Keratinocyte (primary cell): Measurements from ENCODE around the gene AGRN. TPM values are rescaled to one million over a fixed set of nuclear protein-coding genes. Genes with fewer than 3 reads are reported as not detected.

ENCODE experiments used
- DNase-seq: peaks from one replicate; pipeline ENCODE4 v3.0.0-alpha.2; 2011; ENCODE audit warnings: low read depth, missing footprints, low spot score
- FAIRE-seq: peaks from 2 replicates; lab custom pipeline; 2011; peaks lifted over from hg19 to GRCh38; lab: Jason Lieb, UNC
- H2AFZ ChIP-seq: 2 replicates; pipeline ENCODE4 v1.6.0; 2012; ENCODE audit warnings: low read length, control low read depth, inconsistent platforms; ENCODE audit not compliant: control insufficient read depth
- H3K27ac ChIP-seq: 2 replicates; pipeline ENCODE4 v1.5.1; 2011; ENCODE audit warnings: low read length; ENCODE audit not compliant: control insufficient read depth, insufficient read depth
- H3K27me3 ChIP-seq: 3 replicates; pipeline ENCODE4 v1.6.0; 2011; ENCODE audit warnings: low read length; ENCODE audit not compliant: control insufficient read depth, insufficient read depth; ENCODE audit errors: extremely low read depth
- H3K36me3 ChIP-seq, 2 experiments: 2 replicates in 1 of 2; 3 replicates in 1 of 2; pipeline ENCODE4 v1.5.1; 2011; ENCODE audit warnings: low read length in 2 of 2, mild to moderate bottlenecking in 1 of 2; ENCODE audit not compliant: control insufficient read depth in 2 of 2, insufficient read depth in 2 of 2; ENCODE audit errors: extremely low read depth in 1 of 2
- H3K4me1 ChIP-seq: 3 replicates; pipeline ENCODE4 v1.5.1; 2011; ENCODE audit warnings: low read length; ENCODE audit not compliant: control insufficient read depth, insufficient read depth; ENCODE audit errors: extremely low read depth
- H3K4me2 ChIP-seq: 3 replicates; pipeline ENCODE4 v1.6.0; 2011; ENCODE audit warnings: low read depth, low read length; ENCODE audit not compliant: control insufficient read depth, insufficient read depth; ENCODE audit errors: extremely low read depth
- H3K4me3 ChIP-seq, 3 experiments: fragments of 200-600 bp in 1 of 3; sonication (generic) in 1 of 3; 2 replicates in 2 of 3; 3 replicates in 1 of 3; pipeline ENCODE4 v1.5.1; 2011 to 2016; ENCODE audit warnings: low read length in 3 of 3, mild to moderate bottlenecking in 3 of 3, control low read depth in 2 of 3, inconsistent platforms in 1 of 3, low read depth in 1 of 3, mixed read lengths in 1 of 3, mixed run types in 1 of 3, moderate library complexity in 1 of 3; ENCODE audit not compliant: control insufficient read depth in 2 of 3, insufficient read depth in 2 of 3; ENCODE audit errors: extremely low read depth in 1 of 3
- H3K79me2 ChIP-seq: 2 replicates; pipeline ENCODE4 v1.6.0; 2012; ENCODE audit warnings: low read length; ENCODE audit not compliant: control insufficient read depth, insufficient read depth
- H3K9ac ChIP-seq: 3 replicates; pipeline ENCODE4 v1.6.0; 2011; ENCODE audit warnings: low read length; ENCODE audit not compliant: control insufficient read depth, insufficient read depth; ENCODE audit errors: extremely low read depth
- H3K9me1 ChIP-seq: 3 replicates; pipeline ENCODE4 v1.6.0; 2011; ENCODE audit warnings: low read length; ENCODE audit not compliant: control insufficient read depth, insufficient read depth; ENCODE audit errors: extremely low read depth
- H3K9me3 ChIP-seq: 2 replicates; pipeline ENCODE4 v1.5.1; 2012; ENCODE audit warnings: low read depth, low read length; ENCODE audit not compliant: control insufficient read depth
- H4K20me1 ChIP-seq: 3 replicates; pipeline ENCODE4 v1.6.0; 2011; ENCODE audit warnings: low read length; ENCODE audit not compliant: control insufficient read depth, insufficient read depth; ENCODE audit errors: extremely low read depth
- CTCF ChIP-seq, 3 experiments: IDR thresholded peaks in 1 of 3; conservative IDR thresholded peaks in 1 of 3; optimal IDR thresholded peaks in 1 of 3; 2 replicates in 2 of 3; 3 replicates in 1 of 3; pipeline versions ENCODE3 to v1.5.1; 2011; ENCODE audit warnings: low read length in 3 of 3, mild to moderate bottlenecking in 3 of 3, moderate library complexity in 2 of 3, control low read depth in 1 of 3, inconsistent platforms in 1 of 3; ENCODE audit not compliant: insufficient read depth in 2 of 3; ENCODE audit errors: extremely low read depth in 1 of 3
- EZH2 ChIP-seq: IDR thresholded peaks from one replicate; pipeline ENCODE4 v1.6.1; 2012; ENCODE audit warnings: inconsistent platforms, mild to moderate bottlenecking, low read length, moderate library complexity
- dilution Hi-C: fragments of 300-500 bp; cut with MboI; formaldehyde crosslinking; loops from one replicate; pipeline ENCODE4 v1.7.0; 2020; ENCODE audit warnings: low sequenced_read_pairs; ENCODE audit not compliant: extremely low pct_ligation_motif_present
- polyA plus RNA-seq, 5 experiments: library from polyadenylated mRNA; depleted of rRNA in 3 of 5; stranded (reverse) in 3 of 5; stranded (forward) in 1 of 5; unstranded in 1 of 5; fragments of >200 nt; gene quantifications; 1 replicate in 1 of 5; 2 replicates in 3 of 5; 3 replicates in 1 of 5; pipeline versions ENCODE4 v1.2.1 to v1.2.3, GENCODE V29; 2011 to 2012; ENCODE audit warnings: missing spikeins in 2 of 5, low read depth in 1 of 5, low replicate concordance in 1 of 5

AGRN gene
- polyA plus RNA-seq, 1 donor (not counting 4 experiments of a cell fraction or from before 2014, with no cell fraction given): 72.4 TPM

DNA sequence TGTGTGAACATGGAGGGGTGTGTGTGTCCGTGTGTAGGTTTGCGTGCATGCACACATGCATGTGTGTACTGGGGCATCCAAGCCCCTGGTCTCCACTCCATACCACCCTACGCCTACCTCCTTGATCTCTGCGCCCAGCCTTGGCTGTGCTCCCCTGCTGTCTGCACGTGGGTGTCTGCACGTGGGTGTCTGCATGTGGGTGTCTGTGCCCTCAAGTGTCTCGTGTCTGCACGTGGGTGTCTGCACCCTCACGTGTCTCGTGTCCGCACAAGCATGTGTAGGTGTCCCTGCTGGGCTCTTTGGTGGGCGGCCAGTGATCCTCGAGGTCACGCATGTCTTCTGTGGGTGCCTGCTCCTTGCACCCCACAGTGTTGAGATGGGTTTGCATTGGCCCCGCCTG, 33.1 kb downstream of the AGRN start:
- no peak overlapping the region for H3K4me3 ChIP-seq
- H3K9ac ChIP-seq: no peak overlapping the region
- no peak overlapping the region for H3K27ac ChIP-seq
- no peak for TF ChIP-seq EZH2
- no peaks in the 10 kb centered on the region for H3K9me3 ChIP-seq
- H2AFZ ChIP-seq: no peak overlapping the region
- no peak overlapping the region for H3K4me2 ChIP-seq
- no peak for DNase-seq
- no peaks in the 10 kb centered on the region for H3K4me1 ChIP-seq
- no peaks in the 10 kb centered on the region for H3K9me1 ChIP-seq
- no peaks in the 10 kb centered on the region for H3K27me3 ChIP-seq
- H3K36me3 ChIP-seq: peaks cover 36 to 40% of the 10 kb centered on the region in 2 experiments
- dilution Hi-C loops: no loop called here
- peaks cover 28% of the 10 kb centered on the region for H4K20me1 ChIP-seq
- FAIRE-seq: no peak
- H3K79me2 ChIP-seq: no peaks in the 10 kb centered on the region

- Histone ChIP-seq H3K36me3 (peaks cover 36 to 39% of the 10 kb centered on the region in 2 experiments), H3K4me3 (no peak overlapping the region), H3K9me3 (no peaks in the 10 kb centered on the region), H3K4me2 (no peak overlapping the region), H3K27ac (no peak overlapping the region), H3K4me1 (peaks cover under 1% of the 10 kb centered on the region), H2AFZ (no peak overlapping the region), H4K20me1 (peaks cover 28% of the 10 kb centered on the region), H3K79me2 (no peaks in the 10 kb centered on the region), H3K9me1 (no peaks in the 10 kb centered on the region), H3K9ac (no peak overlapping the region), H3K27me3 (no peaks in the 10 kb centered on the region)
- DNase-seq: no peak
- dilution Hi-C loops: no loop called here
- TF ChIP-seq CTCF (optimal IDR thresholded peaks at IDR 0.05 in 1 of 3, IDR thresholded peaks at IDR 0.05 in 1 of 3, conservative IDR thresholded peaks at IDR 0.05 in 1 of 3; ENCODE audit: extremely low read depth in 1 of 3, insufficient read depth in 2 of 3, low read length in 3 of 3) (no peak), EZH2 (no peak)
- FAIRE-seq: no peak
Observed at GRCh38 chr1:1053682-1054081, 33.8 kb downstream of the AGRN start.

GRCh38 chr1:1054099-1054700, 34.3 kb downstream of the AGRN start:
- H3K79me2 ChIP-seq: no peaks in the 10 kb centered on the region
- no peak overlapping the region for H3K4me2 ChIP-seq
- peaks cover 2% of the 10 kb centered on the region for H3K4me1 ChIP-seq
- dilution Hi-C loops: no loop called here
- H2AFZ ChIP-seq: no peak overlapping the region
- no peak overlapping the region for H3K27ac ChIP-seq
- no peak overlapping the region for H3K9ac ChIP-seq
- H3K27me3 ChIP-seq: no peaks in the 10 kb centered on the region
- TF ChIP-seq EZH2 (no peak), CTCF (optimal IDR thresholded peaks at IDR 0.05 in 1 of 3, IDR thresholded peaks at IDR 0.05 in 1 of 3, conservative IDR thresholded peaks at IDR 0.05 in 1 of 3; ENCODE audit: extremely low read depth in 1 of 3, insufficient read depth in 2 of 3, low read length in 3 of 3) (no peak)
- H3K4me3 ChIP-seq: no peak overlapping the region
- FAIRE-seq (no peak), DNase-seq (no peak)
- H4K20me1 ChIP-seq: peaks cover 28% of the 10 kb centered on the region
- no peaks in the 10 kb centered on the region for H3K9me3 ChIP-seq
- H3K36me3 ChIP-seq: peaks cover 35 to 38% of the 10 kb centered on the region in 2 experiments
- no peaks in the 10 kb centered on the region for H3K9me1 ChIP-seq
